ENCODE data around the gene LILRA5.

LILRA5 gene

GRCh38 chr19:54341295-54341694, 28.3 kb upstream of the LILRA5 start:
- H3K9ac ChIP-seq (ENCODE audit: low read length) = no peak overlapping the region
- no peak overlapping the region for H2AFZ ChIP-seq (ENCODE audit: insufficient read depth, low read length, poor library complexity)
- no peaks in the 10 kb centered on the region for H3K36me3 ChIP-seq (ENCODE audit: control insufficient read depth in 1 of 2, insufficient read depth in 2 of 2, low read length in 2 of 2)
- H4K91ac ChIP-seq (ENCODE audit: low read depth, low read length) = no peak overlapping the region
- no peak overlapping the region for H3K23ac ChIP-seq (ENCODE audit: low read length)
- H3K79me2 ChIP-seq (ENCODE audit: control insufficient read depth, insufficient read depth, low read length, poor library complexity) = no peaks in the 10 kb centered on the region
- H3K27me3 ChIP-seq (ENCODE audit: insufficient read depth, low read length) = no peaks in the 10 kb centered on the region
- no peak overlapping the region for H3K18ac ChIP-seq (ENCODE audit: low read length)
- H3K79me1 ChIP-seq (ENCODE audit: low read length) = no peaks in the 10 kb centered on the region
- H3K4me2 ChIP-seq (ENCODE audit: low read length) = no peak overlapping the region
- no peak for DNase-seq
- no peak overlapping the region for H3K27ac ChIP-seq (ENCODE audit: low read depth, low read length)
- H4K8ac ChIP-seq (ENCODE audit: low read depth, low read length) = no peak overlapping the region
- no peak overlapping the region for H2AK5ac ChIP-seq (ENCODE audit: low read length)
- no peaks in the 10 kb centered on the region for H3K4me1 ChIP-seq (ENCODE audit: control insufficient read depth in 1 of 2, insufficient read depth in 2 of 2, low read length in 2 of 2)
- no peak overlapping the region for H3K4me3 ChIP-seq (ENCODE audit: low read depth, low read length)
- H4K12ac ChIP-seq (ENCODE audit: low read depth, low read length) = no peak overlapping the region
- H3K14ac ChIP-seq (ENCODE audit: low read length) = no peak overlapping the region
- no peak overlapping the region for H3K4ac ChIP-seq (ENCODE audit: low read depth, low read length)
- no peak overlapping the region for H2BK5ac ChIP-seq (ENCODE audit: low read depth, low read length, poor library complexity)
- H3K9me3 ChIP-seq (ENCODE audit: insufficient read depth, low read depth, low read length) = peaks cover 2% of the 10 kb centered on the region
- no peak overlapping the region for H2BK120ac ChIP-seq (ENCODE audit: insufficient read depth, low read length, poor library complexity)
- H2BK12ac ChIP-seq (ENCODE audit: low read length) = no peak overlapping the region
- WGBS (ENCODE audit: extremely low coverage, insufficient coverage, insufficient read length) = no CpG with 5 or more reads among the region's 8 CpGs

DNA sequence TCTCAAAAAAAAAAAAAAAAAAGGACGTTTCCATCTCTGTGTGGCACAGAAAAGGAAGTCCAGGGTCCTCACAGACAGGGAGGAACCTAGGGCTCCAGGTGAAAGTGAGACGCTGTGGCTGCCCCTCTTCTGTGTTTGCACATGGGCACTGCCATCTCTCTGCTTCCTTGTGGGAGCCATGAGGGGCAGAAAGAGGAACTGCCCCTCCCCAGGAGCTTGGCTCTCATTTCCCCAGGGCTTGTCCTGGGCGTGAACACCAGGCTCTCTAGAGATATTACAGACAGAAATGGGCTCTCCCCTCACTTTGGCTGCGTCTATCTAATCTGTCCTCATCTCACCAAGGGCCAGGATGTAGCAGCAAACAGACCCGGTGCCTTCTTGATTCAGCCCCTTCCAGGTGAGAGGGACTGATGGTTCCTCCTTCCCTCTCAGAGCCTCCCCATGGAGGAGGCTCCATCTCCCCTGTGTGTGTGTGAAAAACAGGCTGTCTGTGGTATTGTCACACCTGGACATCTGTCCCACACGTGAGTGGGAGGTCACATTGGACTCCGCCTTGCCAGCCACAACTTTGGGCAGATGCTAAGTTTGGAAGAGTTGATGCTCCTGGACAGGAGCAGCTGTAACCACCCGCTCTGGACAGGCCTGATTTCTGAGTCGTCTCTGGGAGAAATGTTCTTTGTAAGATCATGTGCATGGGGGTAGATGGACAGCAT, 26.8 kb upstream of the LILRA5 start:
- H2BK12ac ChIP-seq (ENCODE audit: low read length) = no peak overlapping the region
- H3K4me3 ChIP-seq (ENCODE audit: low read depth, low read length) = no peak overlapping the region
- H3K23ac ChIP-seq (ENCODE audit: low read length) = no peak overlapping the region
- H2BK120ac ChIP-seq (ENCODE audit: insufficient read depth, low read length, poor library complexity) = no peak overlapping the region
- H4K91ac ChIP-seq (ENCODE audit: low read depth, low read length) = no peak overlapping the region
- no peak overlapping the region for H4K12ac ChIP-seq (ENCODE audit: low read depth, low read length)
- H3K14ac ChIP-seq (ENCODE audit: low read length) = no peak overlapping the region
- no peak overlapping the region for H4K8ac ChIP-seq (ENCODE audit: low read depth, low read length)
- no peak overlapping the region for H2AK5ac ChIP-seq (ENCODE audit: low read length)
- H3K79me2 ChIP-seq (ENCODE audit: control insufficient read depth, insufficient read depth, low read length, poor library complexity) = no peaks in the 10 kb centered on the region
- H2AFZ ChIP-seq (ENCODE audit: insufficient read depth, low read length, poor library complexity) = no peak overlapping the region
- H3K79me1 ChIP-seq (ENCODE audit: low read length) = no peaks in the 10 kb centered on the region
- peaks cover 2% of the 10 kb centered on the region for H3K9me3 ChIP-seq (ENCODE audit: insufficient read depth, low read depth, low read length)
- no peak overlapping the region for H3K4me2 ChIP-seq (ENCODE audit: low read length)
- H3K36me3 ChIP-seq (ENCODE audit: control insufficient read depth in 1 of 2, insufficient read depth in 2 of 2, low read length in 2 of 2) = no peaks in the 10 kb centered on the region
- no peak overlapping the region for H3K4ac ChIP-seq (ENCODE audit: low read depth, low read length)
- no peak overlapping the region for H2BK5ac ChIP-seq (ENCODE audit: low read depth, low read length, poor library complexity)
- DNase-seq = no peak
- H3K4me1 ChIP-seq (ENCODE audit: control insufficient read depth in 1 of 2, insufficient read depth in 2 of 2, low read length in 2 of 2) = no peaks in the 10 kb centered on the region
- WGBS (ENCODE audit: extremely low coverage, insufficient coverage, insufficient read length) = no CpG with 5 or more reads among the region's 9 CpGs
- H3K27me3 ChIP-seq (ENCODE audit: insufficient read depth, low read length) = no peaks in the 10 kb centered on the region
- no peak overlapping the region for H3K9ac ChIP-seq (ENCODE audit: low read length)
- H3K27ac ChIP-seq (ENCODE audit: low read depth, low read length) = no peak overlapping the region
- no peak overlapping the region for H3K18ac ChIP-seq (ENCODE audit: low read length)

DNA sequence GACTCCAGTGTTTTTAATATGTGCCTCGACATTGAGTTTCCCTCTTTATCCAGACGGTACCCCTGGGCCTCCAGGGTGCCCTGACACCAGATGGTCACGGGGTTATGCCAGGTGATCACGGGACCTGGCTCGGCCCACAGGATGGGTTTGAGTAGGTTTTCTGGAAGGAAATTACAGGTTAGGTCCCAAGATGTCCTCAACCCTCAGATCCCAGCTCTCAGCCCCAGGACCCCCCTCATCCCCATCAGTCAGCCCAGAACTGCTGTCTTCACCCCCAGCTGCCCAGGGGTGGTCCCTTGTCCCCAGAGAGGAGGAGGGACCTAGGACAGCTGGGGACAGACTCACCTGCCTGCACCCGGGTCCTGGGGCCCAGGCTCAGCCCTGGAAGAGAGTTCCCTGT, 25.6 kb upstream of the LILRA5 start:
- Histone ChIP-seq H3K27me3 (ENCODE audit: insufficient read depth, low read length) (no peaks in the 10 kb centered on the region), H2AK5ac (ENCODE audit: low read length) (no peak overlapping the region), H3K27ac (ENCODE audit: low read depth, low read length) (no peak overlapping the region), H4K12ac (ENCODE audit: low read depth, low read length) (no peak overlapping the region), H3K9me3 (ENCODE audit: insufficient read depth, low read depth, low read length) (peaks cover 2% of the 10 kb centered on the region), H3K18ac (ENCODE audit: low read length) (no peak overlapping the region), H2BK12ac (ENCODE audit: low read length) (no peak overlapping the region), H2AFZ (ENCODE audit: insufficient read depth, low read length, poor library complexity) (no peak overlapping the region), H3K4me1 (ENCODE audit: control insufficient read depth in 1 of 2, insufficient read depth in 2 of 2, low read length in 2 of 2) (no peaks in the 10 kb centered on the region), H3K9ac (ENCODE audit: low read length) (no peak overlapping the region), H2BK120ac (ENCODE audit: insufficient read depth, low read length, poor library complexity) (no peak overlapping the region), H3K23ac (ENCODE audit: low read length) (no peak overlapping the region), H3K79me2 (ENCODE audit: control insufficient read depth, insufficient read depth, low read length, poor library complexity) (no peaks in the 10 kb centered on the region), H3K4me2 (ENCODE audit: low read length) (no peak overlapping the region), H3K36me3 (ENCODE audit: control insufficient read depth in 1 of 2, insufficient read depth in 2 of 2, low read length in 2 of 2) (no peaks in the 10 kb centered on the region), H4K8ac (ENCODE audit: low read depth, low read length) (no peak overlapping the region), H4K91ac (ENCODE audit: low read depth, low read length) (no peak overlapping the region), H3K79me1 (ENCODE audit: low read length) (no peaks in the 10 kb centered on the region), H3K14ac (ENCODE audit: low read length) (no peak overlapping the region), H3K4ac (ENCODE audit: low read depth, low read length) (no peak overlapping the region), H3K4me3 (ENCODE audit: low read depth, low read length) (no peak overlapping the region), H2BK5ac (ENCODE audit: low read depth, low read length, poor library complexity) (no peak overlapping the region)
- whole genome bisulfite sequencing (ENCODE audit: extremely low coverage, insufficient coverage, insufficient read length) = no CpG with 5 or more reads among the region's 6 CpGs
- DNase-seq = no peak

DNA sequence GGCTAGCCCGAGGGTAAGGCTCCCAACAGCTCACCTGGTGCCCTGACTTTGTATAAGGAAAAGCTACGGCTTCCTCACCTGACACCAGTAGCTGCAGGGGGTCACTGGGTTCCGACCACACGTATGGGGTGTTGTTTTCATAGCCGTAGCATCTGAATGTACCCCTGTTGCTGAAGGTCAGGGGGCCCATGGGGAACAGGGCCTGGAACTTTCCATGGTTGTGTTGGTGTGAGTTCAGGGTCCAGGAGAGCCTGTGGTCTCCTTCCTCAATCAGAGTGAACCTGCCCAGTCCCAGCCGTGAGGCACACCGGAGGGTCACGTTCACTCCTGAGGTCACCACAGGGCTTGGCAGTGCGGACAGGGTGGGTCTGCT, 24.9 kb upstream of the LILRA5 start:
- H2AK5ac ChIP-seq (ENCODE audit: low read length) = no peak overlapping the region
- DNase-seq = no peak
- no peak overlapping the region for H3K4me3 ChIP-seq (ENCODE audit: low read depth, low read length)
- H3K36me3 ChIP-seq (ENCODE audit: control insufficient read depth in 1 of 2, insufficient read depth in 2 of 2, low read length in 2 of 2) = no peaks in the 10 kb centered on the region
- H3K4me1 ChIP-seq (ENCODE audit: control insufficient read depth in 1 of 2, insufficient read depth in 2 of 2, low read length in 2 of 2) = no peaks in the 10 kb centered on the region
- no peak overlapping the region for H3K14ac ChIP-seq (ENCODE audit: low read length)
- no peaks in the 10 kb centered on the region for H3K79me2 ChIP-seq (ENCODE audit: control insufficient read depth, insufficient read depth, low read length, poor library complexity)
- H2BK120ac ChIP-seq (ENCODE audit: insufficient read depth, low read length, poor library complexity) = no peak overlapping the region
- no peak overlapping the region for H3K23ac ChIP-seq (ENCODE audit: low read length)
- no peak overlapping the region for H3K4ac ChIP-seq (ENCODE audit: low read depth, low read length)
- no peak overlapping the region for H2BK5ac ChIP-seq (ENCODE audit: low read depth, low read length, poor library complexity)
- H3K79me1 ChIP-seq (ENCODE audit: low read length) = no peaks in the 10 kb centered on the region
- H3K18ac ChIP-seq (ENCODE audit: low read length) = no peak overlapping the region
- H4K12ac ChIP-seq (ENCODE audit: low read depth, low read length) = no peak overlapping the region
- H3K27ac ChIP-seq (ENCODE audit: low read depth, low read length) = no peak overlapping the region
- no peak overlapping the region for H2BK12ac ChIP-seq (ENCODE audit: low read length)
- no CpG with 5 or more reads among the region's 9 CpGs for whole genome bisulfite sequencing (ENCODE audit: extremely low coverage, insufficient coverage, insufficient read length)
- no peak overlapping the region for H2AFZ ChIP-seq (ENCODE audit: insufficient read depth, low read length, poor library complexity)
- H3K9me3 ChIP-seq (ENCODE audit: insufficient read depth, low read depth, low read length) = peaks cover 2% of the 10 kb centered on the region
- H3K27me3 ChIP-seq (ENCODE audit: insufficient read depth, low read length) = no peaks in the 10 kb centered on the region
- H3K9ac ChIP-seq (ENCODE audit: low read length) = no peak overlapping the region
- no peak overlapping the region for H4K8ac ChIP-seq (ENCODE audit: low read depth, low read length)
- H4K91ac ChIP-seq (ENCODE audit: low read depth, low read length) = no peak overlapping the region
- no peak overlapping the region for H3K4me2 ChIP-seq (ENCODE audit: low read length)
